Measurements from ENCODE around the gene OXGR1.

DNA sequence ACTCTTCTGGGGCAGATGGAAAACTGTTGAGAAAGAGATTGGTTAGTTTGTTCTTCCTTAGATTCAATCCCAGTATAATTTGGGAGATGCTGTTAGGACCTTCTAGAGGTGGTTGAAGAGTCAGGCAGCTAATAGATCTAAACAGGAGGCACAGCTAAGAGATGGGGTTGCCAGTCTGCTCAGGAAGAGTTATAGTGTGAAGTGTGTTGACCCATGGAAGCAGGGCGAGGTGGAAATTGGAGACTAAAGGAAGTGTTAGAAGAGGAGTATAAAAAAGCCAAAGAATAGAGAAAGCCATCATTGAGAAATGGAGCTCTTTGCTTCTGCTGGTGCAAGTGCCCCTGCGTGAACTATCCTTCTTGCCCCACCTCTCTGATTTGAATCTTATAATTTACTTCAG, 3.8 kb upstream of the OXGR1 start:
- TF ChIP-seq, protein P1, sequence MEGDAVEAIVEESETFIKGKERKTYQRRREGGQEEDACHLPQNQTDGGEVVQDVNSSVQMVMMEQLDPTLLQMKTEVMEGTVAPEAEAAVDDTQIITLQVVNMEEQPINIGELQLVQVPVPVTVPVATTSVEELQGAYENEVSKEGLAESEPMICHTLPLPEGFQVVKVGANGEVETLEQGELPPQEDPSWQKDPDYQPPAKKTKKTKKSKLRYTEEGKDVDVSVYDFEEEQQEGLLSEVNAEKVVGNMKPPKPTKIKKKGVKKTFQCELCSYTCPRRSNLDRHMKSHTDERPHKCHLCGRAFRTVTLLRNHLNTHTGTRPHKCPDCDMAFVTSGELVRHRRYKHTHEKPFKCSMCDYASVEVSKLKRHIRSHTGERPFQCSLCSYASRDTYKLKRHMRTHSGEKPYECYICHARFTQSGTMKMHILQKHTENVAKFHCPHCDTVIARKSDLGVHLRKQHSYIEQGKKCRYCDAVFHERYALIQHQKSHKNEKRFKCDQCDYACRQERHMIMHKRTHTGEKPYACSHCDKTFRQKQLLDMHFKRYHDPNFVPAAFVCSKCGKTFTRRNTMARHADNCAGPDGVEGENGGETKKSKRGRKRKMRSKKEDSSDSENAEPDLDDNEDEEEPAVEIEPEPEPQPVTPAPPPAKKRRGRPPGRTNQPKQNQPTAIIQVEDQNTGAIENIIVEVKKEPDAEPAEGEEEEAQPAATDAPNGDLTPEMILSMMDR (conservative IDR thresholded peaks at IDR 0.05 in 1 of 2, IDR thresholded peaks at IDR 0.05 in 1 of 2; ENCODE audit: extremely low read depth in 1 of 2, insufficient read depth in 1 of 2, low read depth in 1 of 2, low read length in 2 of 2), result no peak
- no peak for TF ChIP-seq EZH2 (IDR thresholded peaks at IDR 0.05; ENCODE audit: borderline replicate concordance, low read length)

Measured in mammary epithelial cell (primary cell).